Fibroblast of mammary gland (primary cell): ENCODE data around the gene LARP7.
"Not testable (repeated sequence)": the region's sequence is repeated elsewhere in the genome, so short reads cannot be mapped to it uniquely, and the experiment has no call there.

Experiments used
- DNase-seq: peaks from one replicate; pipeline ENCODE4 v3.0.0-alpha.2; 2010; ENCODE audit warnings: low read depth
- H3K4me3 ChIP-seq: 2 replicates; pipeline ENCODE4 v1.5.1; 2011; ENCODE audit warnings: low read depth, mild to moderate bottlenecking, low read length, moderate library complexity; ENCODE audit not compliant: control insufficient read depth
- CTCF ChIP-seq: conservative IDR thresholded peaks from 2 replicates; pipeline ENCODE4 v1.5.1; 2011; ENCODE audit warnings: low read depth, low read length, inconsistent platforms; ENCODE audit not compliant: control insufficient read depth, insufficient read depth

LARP7 gene

GRCh38 chr4:112604589-112604988 is 32.4 kb upstream of the LARP7 start:
- H3K4me3 ChIP-seq, result no peak overlapping the region
- TF ChIP-seq CTCF, result peak; percentile 72
- DNase-seq, result peak; percentile 66

GRCh38 chr4:112612814-112613213 is 24.1 kb upstream of the LARP7 start:
- DNase-seq, H3K4me3 ChIP-seq: not testable (repeated sequence)

- H3K4me3 ChIP-seq, result no peak overlapping the region
- TF ChIP-seq CTCF, result no peak
- DNase-seq, result no peak
These were observed 20.0 kb upstream of the LARP7 start for GRCh38 chr4:112616984-112617383.

GRCh38 chr4:112626228-112626627 is 10.7 kb upstream of the LARP7 start:
- TF ChIP-seq CTCF, result no peak
- no peak for DNase-seq
- H3K4me3 ChIP-seq, result no peak overlapping the region

- peak; percentile 55 for DNase-seq
- TF ChIP-seq CTCF, result peak; percentile 32
- H3K4me3 ChIP-seq, result no peak overlapping the region
These were observed 3.3 kb upstream of the LARP7 start for GRCh38 chr4:112633477-112634235.

- DNase-seq, result no peak
These were observed 566 bp downstream of the LARP7 start for GRCh38 chr4:112637552-112637866.

GRCh38 chr4:112642526-112642925 is 5.6 kb downstream of the LARP7 start:
- no peak overlapping the region for H3K4me3 ChIP-seq
- DNase-seq, result no peak
- TF ChIP-seq CTCF, result no peak

More at GRCh38 chr4:112637552-112637866, 566 bp downstream of the LARP7 start:
- no peak for TF ChIP-seq CTCF
- peak overlapping the region; percentile 90 for H3K4me3 ChIP-seq

GRCh38 chr4:112644595-112645535 is 7.9 kb downstream of the LARP7 start:
- H3K4me3 ChIP-seq, DNase-seq: not testable (repeated sequence)
